Fibroblast of skin of right quadriceps (primary cell): ENCODE measurements around the gene PLAC9.

Experiments
- DNase-seq: peaks from one replicate; pipeline ENCODE4 v3.0.0-alpha.2; 2013

PLAC9 gene

DNA sequence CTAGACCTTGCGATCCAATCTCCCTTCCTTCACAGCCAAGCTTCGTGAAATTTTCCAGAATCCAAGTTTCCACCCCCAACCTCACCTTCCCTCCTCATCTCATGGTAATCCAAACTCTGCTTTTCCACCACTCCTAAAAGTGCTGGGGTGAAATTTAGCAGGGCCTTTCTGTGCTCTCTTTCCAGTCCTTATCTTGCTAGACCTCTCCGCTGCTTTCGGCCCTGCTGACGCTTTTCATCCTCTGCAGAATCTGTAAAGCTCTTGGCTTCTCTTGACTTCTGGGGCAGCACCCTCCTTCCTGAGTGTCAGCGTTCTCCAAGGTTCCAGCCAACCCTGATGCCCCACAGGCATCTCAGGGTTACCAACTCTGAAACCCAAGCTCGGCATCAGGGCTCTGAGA lies 7.7 kb downstream of the PLAC9 start:
- DNase-seq, result no peak

DNA sequence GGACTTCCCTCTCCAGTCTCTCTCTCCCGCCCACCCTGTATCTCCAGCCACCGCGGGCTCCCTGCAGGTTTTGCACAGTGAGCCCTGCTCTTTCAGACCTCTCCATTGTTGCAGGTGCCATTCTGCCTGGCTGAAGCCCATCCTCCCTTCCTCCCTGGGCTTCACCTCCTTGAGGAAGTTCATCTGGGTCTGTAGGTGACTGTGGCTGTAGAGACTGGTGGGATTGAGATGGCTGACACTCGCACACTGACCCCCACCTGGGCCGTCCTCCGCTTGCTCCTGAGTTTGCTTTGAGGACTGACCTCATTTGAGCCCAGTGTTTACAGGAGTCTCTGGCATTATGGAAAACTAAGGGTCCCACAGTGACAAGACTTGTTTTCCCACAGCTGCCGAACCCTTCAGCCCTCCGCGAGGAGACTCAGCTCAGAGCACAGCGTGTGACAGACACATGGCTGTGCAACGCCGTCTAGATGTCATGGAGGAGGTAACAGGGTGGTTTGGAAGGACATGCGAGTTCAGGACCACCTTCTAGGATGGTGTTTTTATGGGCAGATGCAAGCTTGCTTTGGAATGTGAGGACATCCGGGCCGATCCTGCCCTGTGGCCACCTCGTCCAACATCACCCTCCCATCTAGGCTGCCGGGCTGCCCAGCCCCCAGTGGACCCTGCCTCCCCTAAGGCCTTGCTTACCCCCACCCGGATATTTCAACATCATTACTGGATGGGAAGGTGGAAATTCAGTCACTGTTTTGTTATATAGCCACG lies 9.3 kb downstream of the PLAC9 start:
- no peak for DNase-seq

DNA sequence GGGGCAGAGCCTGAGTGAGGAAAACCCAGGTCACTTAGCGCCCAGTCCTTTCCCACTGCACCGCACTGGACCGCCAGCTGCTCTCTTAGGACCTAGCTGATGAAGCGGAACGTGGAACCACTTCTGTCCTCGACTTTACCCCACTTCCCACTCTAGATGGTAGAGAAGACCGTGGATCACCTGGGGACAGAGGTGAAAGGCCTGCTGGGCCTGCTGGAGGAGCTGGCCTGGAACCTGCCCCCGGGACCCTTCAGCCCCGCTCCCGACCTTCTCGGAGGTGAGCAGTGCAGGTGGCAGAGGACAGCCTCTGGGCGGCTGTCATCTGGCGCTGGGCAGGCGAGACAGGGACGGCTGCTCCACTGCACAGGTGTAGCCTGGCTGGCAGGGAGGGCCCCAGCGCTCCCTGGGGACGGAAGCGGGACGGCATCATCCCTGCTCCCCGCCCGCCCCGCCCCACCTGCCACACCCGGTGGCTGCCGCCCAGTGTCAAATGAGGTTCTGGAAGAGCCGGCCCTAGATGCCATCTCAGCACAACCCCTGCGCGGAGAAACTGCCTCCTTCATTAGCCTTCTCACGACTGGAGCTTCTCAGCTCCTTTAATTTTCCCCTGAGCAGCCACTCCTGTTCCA lies 11.7 kb downstream of the PLAC9 start:
- no peak for DNase-seq

DNA sequence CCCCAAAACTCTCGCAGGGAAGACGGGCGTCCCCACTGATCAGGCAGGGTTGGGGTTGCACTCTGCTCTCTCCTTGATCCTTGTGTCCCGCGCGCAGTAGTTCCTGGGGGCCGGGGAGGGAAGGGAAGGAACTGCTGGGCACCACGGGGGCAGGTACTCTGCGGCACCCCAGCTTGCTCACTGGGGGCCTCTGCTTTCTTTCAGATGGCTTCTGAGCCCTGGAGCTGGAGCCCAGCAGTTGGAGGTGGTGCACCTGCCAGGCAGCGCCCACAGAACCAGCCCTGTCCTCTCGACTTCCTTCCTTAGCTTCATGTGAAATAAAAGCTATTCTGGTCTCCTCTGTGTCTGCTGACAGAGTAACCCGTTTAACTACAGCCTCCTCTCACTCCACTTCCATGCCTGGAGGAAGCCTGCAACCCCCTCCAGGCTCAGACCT lies 12.2 kb downstream of the PLAC9 start:
- no peak for DNase-seq

DNA sequence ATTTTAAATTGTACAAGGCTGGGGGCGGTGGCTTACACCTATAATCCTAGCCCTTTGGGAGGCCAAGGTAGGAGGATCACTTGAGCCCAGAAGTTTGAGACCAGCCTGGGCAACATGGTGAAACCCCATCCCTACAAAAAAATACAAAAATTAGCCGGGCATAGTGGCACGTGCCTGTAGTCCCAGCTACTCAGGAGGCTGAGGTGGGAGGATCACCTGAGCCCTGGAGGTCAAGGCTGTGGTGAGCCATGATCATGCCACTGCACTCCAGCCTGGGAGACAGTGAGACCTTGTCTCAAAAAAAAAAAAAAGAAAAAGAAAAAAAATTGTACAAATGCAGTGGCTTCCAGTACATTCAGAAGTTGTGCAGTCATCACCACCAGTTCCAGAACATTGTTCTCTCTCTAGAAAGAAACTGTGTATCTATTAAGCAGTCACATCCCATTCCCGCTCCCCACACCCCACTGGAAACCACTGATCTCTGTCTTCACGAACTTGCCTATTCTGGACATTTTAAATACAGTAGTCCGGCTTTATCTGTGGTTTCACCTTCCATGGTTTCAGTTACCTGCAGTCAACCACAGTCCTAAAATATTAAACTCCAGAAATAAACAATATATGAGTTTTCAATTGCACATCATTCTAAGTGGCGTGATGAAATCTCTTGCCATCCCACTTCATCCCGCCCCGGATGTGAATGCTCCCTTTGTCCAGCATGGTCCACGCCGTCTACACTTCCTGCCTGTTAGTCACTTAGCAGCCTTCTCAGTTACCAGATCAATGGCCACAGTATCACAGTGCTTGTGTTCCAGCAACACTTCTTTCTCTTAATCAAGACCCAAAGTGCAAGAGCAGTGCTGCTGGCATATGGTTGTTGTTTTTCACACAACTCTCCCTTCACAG lies 13.1 kb downstream of the PLAC9 start:
- peak; percentile 45 for DNase-seq

DNA sequence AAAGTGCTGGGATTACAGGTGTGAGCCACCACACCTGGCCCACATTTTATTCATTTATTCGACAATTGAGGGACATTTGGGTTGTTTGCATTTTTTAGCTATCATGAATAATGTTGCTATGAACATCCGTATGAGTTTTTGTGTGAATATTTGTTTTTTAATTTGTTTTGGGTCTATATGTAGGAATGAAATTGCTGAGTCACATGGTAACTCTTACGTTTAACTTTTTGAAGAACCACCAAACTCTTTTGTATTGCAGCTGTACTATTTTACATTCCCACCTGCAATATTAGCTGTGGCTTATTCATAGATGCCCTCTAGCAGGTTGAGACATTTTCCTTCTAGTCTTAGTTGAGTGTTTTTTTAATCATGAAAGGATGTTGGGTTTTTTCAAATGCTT lies 14.4 kb downstream of the PLAC9 start:
- no peak for DNase-seq

DNA sequence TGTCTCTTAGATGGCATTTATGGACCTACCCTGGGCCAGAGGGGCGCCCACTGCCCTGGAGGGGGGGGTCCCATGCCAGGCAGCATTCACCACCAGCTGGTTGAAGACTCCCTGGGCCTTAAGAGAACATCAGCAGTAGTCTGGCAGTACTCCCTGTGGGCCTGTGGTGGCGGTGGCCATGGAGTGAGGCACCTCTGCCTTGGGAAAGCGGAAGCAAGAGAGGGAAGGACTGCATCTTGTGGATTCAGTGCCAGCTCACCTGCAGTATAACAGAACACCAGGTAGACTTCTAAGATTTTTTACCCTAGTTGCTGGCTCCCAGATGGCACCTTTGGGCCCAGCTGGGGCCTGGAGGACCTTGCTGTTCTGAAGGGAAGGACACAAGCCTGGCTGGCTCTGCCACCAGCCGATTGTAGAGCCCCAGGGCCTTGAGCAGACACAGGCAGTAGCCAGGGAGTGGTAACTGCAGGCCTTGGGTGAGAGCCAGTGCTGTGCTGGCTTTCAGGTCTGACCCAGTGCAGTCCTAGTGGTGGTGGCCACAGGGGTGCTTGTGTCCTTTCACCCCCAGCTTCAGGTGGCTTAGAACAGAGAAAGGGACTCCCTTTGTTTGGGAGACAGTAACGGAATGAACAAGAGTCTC lies 15.8 kb downstream of the PLAC9 start:
- no peak for DNase-seq

DNA sequence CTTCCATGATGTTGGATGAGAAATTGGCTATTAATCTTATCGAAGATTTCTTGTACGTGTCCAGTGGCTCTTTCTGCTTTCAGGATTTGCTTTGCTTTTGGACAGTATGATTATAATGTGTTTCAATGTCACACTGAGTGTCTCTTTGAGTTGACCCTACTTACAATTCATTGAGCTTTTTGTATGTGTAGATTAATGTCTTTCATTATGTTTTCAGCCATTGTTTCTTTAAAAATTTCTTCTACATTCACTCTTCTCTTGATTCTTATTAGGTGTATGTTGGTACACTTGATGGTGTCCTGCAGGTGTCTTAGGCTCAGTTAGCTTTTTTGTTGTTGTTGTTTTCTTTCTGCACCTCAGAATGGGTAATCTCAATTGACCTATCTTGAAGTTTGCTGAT lies 16.6 kb downstream of the PLAC9 start:
- DNase-seq, result no peak

DNA sequence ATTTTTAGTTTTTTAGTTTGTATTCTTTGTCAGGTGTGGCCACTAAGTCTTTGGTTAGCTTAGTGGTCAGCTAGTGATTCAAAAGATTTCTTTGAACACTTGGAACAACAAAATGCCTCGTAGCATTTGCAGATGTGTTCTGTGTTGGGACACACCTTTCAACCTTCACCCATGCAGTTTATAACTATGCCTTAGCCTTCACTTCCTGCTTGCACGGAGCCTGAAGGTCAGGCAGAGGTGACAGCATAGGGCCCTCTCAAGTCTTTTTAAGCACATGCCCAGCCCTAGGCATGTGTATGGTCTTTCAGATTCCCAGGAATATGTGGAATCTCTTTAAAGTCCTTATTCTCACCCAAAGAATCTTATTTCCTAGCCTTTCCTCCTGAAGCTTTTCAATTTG lies 17.6 kb downstream of the PLAC9 start:
- DNase-seq, result no peak

DNA sequence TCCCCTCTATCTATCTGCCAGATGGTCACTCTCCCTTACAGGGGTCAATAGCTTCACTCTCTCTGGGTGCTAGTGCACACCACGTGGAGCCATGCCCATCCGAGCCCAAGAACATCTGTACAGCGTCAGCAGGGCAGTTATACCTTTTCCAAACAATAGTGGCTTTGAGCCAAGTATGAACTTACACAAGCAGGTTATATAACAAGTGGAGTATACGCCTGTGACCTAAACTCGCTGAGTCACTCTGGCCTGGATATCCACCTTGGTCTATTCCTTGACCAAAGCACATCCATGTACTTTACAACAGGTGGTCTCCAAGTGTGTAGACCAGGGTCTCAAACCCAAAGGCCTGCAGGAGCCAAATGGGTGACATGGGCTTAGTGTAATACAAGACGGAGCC lies 20.3 kb downstream of the PLAC9 start:
- DNase-seq, result no peak

DNA sequence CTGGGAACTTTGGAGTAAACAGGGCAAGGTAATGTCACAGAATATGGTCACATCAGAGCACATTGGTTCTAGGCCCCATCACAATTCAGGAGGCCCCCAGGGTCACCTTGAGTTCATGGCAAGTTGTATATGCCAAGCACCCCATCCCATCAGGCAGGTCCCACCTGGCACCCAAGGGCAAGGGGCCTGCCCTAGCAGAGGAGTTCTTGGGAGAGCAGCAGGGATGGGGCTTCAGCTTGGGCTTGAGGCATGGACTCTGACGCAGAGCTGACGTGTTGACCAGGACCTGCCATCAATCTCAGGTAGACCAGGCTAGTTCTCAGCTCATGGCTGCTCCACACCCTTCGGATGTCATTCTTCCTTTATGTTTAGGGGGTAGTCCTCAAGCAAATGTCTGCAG lies 20.9 kb downstream of the PLAC9 start:
- DNase-seq, result no peak

DNA sequence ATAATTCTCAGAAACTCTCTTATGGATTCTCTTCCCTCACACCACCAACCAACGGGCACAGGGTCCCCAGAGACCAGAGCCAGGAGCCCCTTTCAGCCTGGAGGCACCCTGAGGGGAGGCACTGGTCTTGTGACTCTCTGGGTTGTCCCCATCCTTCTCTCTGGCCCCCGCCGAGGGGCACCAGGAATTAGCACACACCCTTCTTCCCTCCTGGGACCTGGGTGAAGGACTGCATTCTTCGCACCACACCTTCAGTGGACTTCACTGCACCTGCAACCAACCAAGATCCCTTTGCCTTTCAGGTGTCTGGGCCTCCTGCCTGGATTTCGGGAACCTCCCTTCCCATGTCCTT lies 22.1 kb downstream of the PLAC9 start:
- DNase-seq, result no peak

DNA sequence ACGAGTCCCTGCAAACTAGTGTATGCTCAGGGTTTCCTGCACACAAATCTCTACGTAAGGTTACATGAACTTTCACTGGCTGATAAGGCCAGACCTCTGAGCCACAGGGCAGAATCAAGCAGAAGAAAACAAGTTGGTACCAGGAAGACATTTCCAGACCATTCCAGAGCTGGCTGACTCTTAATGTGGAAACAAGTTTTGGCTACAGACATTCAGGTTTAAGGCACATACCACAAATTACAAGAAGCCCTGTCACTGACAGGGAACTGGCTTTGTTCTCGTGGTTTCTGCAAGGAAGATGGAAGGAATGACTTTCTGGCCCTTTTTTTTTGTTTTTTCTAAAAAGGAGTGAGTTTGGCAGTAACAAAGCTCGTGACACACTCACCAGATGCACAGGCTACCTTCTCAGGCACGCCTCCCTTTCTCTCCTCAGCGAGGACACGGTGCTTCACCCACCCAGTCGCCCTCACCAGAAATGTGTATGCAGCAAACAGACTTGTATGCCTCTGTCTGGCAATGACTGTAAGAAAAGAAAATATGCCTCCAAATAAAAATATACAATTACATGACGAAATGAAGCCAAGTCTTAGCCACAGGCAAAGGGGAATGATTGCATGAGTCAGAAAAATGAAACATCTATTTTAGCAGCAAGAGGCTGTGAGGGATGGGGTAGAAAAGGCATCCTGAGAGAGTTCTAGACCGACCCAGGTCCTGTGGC lies 22.6 kb downstream of the PLAC9 start:
- DNase-seq, result peak; percentile 92

DNA sequence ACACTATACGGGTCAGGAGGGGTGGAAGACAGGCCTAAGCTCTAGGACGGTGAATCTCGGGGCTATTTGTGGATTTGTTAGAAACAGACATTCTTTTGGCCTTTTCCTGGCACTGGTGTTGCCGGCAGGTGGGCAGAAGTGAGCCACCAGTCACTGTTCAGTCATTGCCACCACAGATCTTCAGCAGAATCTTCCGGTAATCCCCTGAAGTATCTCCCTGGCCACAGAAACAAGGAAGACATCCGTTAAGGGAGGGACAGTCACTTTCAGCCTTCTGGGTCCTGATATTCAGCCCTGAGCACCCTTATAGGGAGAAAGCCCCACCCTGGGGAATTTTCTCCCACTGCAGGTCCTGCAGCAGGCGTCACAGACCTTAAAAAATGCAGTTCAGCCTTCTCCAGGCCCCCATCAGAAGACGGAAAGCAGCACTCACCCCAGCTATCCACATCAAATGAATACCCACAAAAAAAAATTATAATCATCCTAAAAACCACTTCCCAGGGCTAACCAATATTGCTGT lies 23.2 kb downstream of the PLAC9 start:
- DNase-seq, result no peak

DNA sequence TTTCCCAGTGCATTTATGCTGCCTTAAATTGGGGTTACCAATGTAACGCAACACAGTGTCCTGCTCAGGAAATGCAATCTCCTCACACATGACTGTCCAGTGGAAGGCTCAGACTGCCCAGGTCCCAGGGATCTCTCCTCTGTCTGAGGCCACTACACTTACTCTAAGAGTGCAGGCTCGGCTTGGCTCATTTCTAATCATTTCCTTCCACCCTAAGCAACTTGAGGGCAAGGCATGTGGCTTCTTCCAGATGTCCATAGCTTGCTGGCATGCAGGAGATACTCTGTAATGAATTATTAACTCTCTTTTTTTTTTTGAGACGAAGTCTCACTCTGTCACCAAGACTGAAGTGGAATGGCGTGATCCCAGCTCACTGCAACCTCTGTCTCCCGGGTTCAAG lies 23.7 kb downstream of the PLAC9 start:
- DNase-seq, result no peak

DNA sequence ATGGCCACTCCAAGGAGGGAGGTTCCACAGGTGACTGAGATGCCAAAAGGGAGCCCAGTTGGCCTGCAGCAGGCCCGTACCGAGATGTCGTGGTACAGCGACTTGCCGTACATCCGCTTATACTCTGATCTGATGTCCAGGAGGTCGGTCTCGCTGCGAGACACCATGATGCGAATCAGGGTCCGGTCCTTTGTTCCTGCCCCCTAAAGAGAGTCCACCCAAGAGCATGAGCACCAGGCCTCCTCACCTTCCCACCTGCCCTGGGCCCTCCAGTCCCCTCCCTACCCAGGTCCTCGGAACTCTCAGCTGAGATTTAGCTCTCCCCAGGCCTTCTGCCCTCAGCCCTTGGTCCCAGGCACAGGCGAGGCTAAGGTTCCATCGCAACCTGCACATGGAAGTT lies 25.0 kb downstream of the PLAC9 start:
- DNase-seq, result no peak

DNA sequence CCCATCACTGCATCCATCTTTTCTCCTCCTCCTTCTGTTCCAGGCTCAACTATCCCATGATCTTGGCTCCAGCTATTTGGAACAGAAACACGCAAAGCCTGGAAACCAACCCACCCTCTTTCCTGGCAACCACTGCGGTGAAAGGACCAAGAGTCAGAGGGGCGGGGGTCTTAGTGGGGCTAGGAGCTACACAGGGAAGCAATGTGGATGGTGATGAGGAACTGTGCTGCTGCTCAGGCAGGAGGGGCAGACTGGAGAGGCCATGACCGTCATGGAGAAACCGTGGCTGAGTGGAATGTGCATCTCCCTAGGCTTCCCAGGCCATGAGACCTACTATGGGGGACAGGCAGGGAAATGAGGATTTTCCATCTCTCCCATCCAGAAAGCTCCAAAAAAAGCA lies 25.6 kb downstream of the PLAC9 start:
- no peak for DNase-seq

DNA sequence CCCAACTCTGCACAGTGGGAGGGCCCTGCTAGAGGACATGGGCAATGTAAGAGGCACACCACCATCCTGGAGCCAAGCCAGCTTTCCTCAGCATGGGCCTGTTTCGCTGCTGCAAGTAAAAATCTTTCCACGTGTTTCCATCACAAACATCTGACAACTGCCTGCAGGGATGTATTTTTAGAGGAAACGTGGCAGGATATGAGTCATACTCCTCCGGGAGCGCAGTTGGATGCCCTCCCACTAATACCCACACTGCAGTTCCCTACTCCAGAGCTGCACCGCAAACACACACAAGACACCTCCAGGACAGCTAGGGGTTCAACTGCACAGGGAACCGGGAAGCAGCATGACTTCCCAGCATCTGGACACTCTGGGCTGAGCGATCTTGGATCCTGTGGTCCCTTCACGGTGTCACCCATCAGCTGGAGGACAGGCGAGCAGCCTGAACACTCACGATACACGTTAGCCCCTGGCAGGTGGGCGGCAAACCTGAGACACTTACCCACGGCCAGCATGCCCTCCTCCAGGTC lies 26.1 kb downstream of the PLAC9 start:
- DNase-seq, result peak; percentile 99

DNA sequence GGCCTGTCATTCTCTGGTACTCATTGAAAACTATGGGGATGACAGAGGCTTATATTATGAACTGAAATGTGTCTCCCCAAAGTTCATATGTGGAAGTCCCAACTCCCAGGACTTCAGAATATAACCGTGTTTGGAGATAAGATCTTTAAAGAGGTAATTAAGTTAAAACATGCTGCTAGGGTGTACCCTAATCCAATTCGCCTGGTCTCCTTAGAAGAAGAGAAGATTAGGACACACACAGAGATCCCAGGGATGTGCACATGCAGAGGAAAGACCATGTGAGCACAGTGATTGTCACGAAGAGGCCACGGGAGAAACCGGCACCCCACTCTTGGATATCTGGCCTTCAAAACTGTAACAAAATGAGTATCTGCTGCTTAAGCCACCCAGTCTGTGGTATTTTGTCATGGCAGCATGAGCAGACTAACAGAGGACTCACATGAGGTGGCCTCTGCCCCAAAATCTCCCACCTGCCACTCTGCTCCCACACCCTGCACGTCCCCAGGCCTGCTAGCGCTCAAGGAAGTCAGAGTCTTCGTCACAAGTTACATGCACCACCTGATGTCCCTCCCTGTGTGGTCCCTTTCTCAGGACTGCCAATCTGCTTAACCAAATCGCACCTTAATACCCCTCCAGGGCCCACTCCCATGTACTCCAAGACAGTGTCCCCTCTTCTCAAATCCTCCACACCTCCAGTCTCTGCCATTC lies 26.8 kb downstream of the PLAC9 start:
- no peak for DNase-seq

DNA sequence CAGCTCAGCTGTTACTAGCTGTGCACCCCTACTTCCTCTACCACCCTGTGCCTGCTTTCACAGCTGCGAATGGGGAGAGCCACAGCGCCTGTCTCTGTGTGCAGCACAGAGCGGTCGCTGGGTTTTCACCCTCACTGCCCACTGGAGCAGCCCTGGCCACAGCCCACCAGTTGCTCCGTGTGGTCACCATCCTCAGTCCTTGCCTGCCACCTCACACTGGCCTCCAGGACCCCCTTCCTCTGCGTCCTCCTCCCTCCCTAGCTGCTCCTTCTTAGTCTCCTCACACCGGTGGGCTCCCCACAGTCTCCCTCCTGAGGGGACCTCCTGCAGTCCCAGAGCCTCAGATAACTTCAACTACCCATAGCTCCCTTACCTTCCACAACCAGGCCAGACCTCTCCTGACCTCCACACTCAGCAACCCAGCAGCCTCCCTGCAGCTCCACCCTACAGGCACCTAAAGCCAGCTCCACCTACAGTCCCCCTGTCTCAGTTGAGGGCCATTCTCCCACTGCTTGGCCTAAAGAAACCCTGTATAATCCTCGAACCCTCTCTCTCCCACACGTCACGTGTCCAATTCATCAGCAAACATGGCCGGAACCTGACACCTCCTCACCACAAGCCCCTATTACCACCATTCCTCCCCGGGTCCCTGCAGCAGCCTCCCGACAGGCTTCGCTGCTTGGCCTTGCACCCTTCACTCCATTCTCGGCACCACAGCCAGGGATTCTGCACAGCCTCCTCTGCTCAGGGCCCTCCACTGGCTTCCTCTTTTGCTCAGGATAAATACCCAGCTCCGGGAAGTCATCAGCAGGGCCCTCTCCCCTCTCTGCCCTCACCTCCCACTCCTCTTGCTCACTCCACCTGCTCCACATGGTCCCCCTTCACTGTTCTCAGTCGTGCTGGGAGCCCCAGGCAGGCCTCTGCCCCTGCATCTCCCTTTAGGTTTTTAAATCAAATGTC lies 28.1 kb downstream of the PLAC9 start:
- DNase-seq, result no peak
